AG10803 (cell line): ENCODE measurements around the gene PCDH8.

Source experiments
- DNase-seq: peaks from one replicate; pipeline ENCODE4 v3.0.0; 2010; ENCODE audit warnings: low read depth
- H3K4me3 ChIP-seq: 2 replicates; pipeline ENCODE4 v1.5.1; 2011; ENCODE audit warnings: mild to moderate bottlenecking, low read length, control low read depth
- CTCF ChIP-seq: conservative IDR thresholded peaks from 2 replicates; pipeline ENCODE4 v1.5.1; 2011; ENCODE audit warnings: mild to moderate bottlenecking, low read length, control low read depth, inconsistent platforms

PCDH8 gene

GRCh38 chr13:52804202-52804641, 44.2 kb downstream of the PCDH8 start:
- no peak for TF ChIP-seq CTCF
- DNase-seq = no peak
- H3K4me3 ChIP-seq = no peak overlapping the region

DNA sequence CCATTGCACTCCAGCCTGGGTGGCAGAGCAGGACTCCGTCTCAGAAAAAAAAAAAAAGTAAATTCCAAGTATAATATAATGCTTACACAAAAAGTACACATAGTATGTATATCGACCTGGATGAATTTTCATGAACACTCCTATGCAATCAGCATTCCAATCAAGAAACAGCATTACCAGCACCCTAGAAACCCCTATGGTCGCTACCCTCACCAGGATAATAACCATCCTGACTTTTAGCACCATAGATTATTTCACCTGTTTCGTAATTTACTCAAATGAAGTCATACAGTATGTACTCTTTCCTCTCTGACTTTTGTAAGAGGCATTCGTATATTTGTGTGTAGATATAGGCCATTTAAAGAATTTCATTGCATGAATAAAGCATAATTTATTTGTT, 47.6 kb downstream of the PCDH8 start:
- DNase-seq = no peak
- no peak for TF ChIP-seq CTCF
- H3K4me3 ChIP-seq = no peak overlapping the region

- TF ChIP-seq CTCF = no peak
- DNase-seq = no peak
- H3K4me3 ChIP-seq = no peak overlapping the region
Measured at GRCh38 chr13:52798770-52799430, 49.5 kb downstream of the PCDH8 start.

DNA sequence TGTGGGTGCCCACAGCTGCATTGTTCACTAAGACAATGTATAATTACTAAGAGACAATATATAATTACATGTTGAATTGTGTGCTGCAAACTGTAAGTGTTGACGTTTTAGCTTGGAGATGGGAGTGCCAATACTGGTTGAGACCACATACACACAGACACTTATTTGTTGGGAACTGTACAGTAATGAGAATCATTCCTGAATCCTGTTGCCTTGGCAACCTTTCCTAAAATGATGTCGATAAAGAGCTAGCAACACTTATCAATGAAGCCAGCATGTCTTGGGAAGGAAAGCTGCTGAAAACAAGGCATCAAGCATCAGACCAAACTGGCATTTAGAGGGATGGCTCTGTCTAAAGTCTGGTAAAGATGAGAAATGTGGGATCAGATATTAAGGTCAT, 51.3 kb downstream of the PCDH8 start:
- H3K4me3 ChIP-seq = no peak overlapping the region
- DNase-seq = no peak
- TF ChIP-seq CTCF = no peak

DNA sequence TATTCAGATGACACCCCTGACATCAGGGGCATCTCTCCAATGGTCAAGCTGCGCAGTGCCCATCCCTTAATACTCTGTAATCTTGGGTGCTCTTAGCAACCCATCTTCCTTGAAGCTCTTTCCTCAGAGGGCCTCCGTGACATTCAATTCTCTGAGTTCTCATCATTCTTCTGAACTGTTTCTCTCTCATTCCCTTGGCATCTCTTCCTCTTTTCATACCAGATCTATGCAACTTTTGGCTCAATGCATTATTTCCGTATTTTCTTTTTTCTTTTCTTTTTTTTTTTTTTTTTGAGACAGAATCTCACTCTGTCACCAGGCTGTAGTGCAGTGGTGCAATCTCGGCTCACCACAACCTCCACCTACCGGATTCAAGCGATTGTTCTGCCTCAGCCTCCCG, 53.9 kb downstream of the PCDH8 start:
- no peak for TF ChIP-seq CTCF
- no peak for DNase-seq
- H3K4me3 ChIP-seq = no peak overlapping the region

DNA sequence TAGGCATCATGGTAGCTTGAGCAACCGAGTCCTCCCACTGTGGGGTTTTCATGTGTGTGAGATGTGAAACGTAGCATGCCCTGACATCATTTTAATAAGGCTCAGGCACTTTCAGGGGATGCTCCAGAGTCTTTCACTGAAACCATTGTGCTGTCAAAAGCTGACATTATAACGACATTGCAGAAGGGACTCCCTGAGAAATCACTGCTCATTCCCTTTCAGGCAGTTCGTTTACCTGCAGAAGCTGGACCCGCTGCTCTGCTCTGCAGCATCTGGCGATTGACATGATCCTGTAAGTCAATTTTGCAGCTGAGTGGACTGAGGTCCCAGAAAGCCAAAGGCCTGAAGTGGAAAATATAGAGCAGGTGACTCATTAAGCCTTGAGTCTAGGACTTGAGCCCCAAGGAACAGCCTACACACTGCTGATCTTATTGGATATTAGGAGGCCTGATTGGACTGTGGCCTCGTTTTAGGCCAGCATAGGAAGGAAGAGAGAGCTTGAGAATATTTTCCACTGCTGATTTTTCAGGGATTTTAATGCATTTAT, 54.9 kb downstream of the PCDH8 start:
- no peak overlapping the region for H3K4me3 ChIP-seq
- no peak for TF ChIP-seq CTCF
- DNase-seq = no peak
